Caco-2 (cell line): Measurements from ENCODE around the gene ZBTB32. TPM values are rescaled to one million over a fixed set of nuclear protein-coding genes. Genes with fewer than 3 reads are reported as not detected.

Experiments
- BruUV-seq: library from RNA; stranded (reverse); fragments of 400-500 nt; replicated peaks from 2 replicates; lab custom pipeline; 2021; lab: Mats Ljungman, UMichigan
- CTCF ChIA-PET: fragments of 300-600 bp; sonication (Branson Sonifier 250); formaldehyde crosslinking; loops from one replicate; lab custom pipeline; 2022; ENCODE audit warnings: antibody characterized with exemption; lab: Charles Lee
- POLR2A ChIA-PET: fragments of 300-600 bp; sonication (Branson Sonifier 250); formaldehyde crosslinking; loops from one replicate; lab custom pipeline; 2022; ENCODE audit warnings: antibody characterized with exemption; lab: Charles Lee
- DNase-seq, 2 experiments: peaks; one replicate each; pipeline versions ENCODE4 v3.0.0 to v3.0.0-alpha.2; 2020 to 2022
- H3K27me3 ChIP-seq: replicated peaks from 2 replicates; pipeline ENCODE4 v1.6.0; 2011; ENCODE audit warnings: low read length; ENCODE audit not compliant: control insufficient read depth, insufficient read depth
- H3K36me3 ChIP-seq: 2 replicates; pipeline ENCODE4 v1.5.1; 2011; ENCODE audit warnings: low read length; ENCODE audit not compliant: control insufficient read depth, insufficient read depth
- H3K4me1 ChIP-seq: fragments of 250-450 bp; sonication (Bioruptor Pico); 2 replicates; pipeline ENCODE4 v1.5.1; 2020; ENCODE audit warnings: mild to moderate bottlenecking
- H3K4me3 ChIP-seq: 2 replicates; pipeline ENCODE4 v1.5.1; 2011; ENCODE audit warnings: low read depth, mild to moderate bottlenecking, control low read depth, low read length
- H3K9me3 ChIP-seq: fragments of 250-450 bp; sonication (Bioruptor Pico); 2 replicates; pipeline ENCODE4 v1.5.1; 2020; ENCODE audit warnings: mild to moderate bottlenecking, moderate library complexity
- H3K27ac Mint-ChIP-seq: one replicate; pipeline ENCODE4 v1.8.0; 2022; ENCODE audit warnings: mixed read lengths; ENCODE audit not compliant: unreplicated experiment
- H3K27me3 Mint-ChIP-seq: one replicate; pipeline ENCODE4 v1.8.0; 2022; ENCODE audit warnings: mixed read lengths; ENCODE audit not compliant: insufficient read depth, unreplicated experiment
- H3K36me3 Mint-ChIP-seq: one replicate; pipeline ENCODE4 v1.8.0; 2022; ENCODE audit warnings: mild to moderate bottlenecking, mixed read lengths; ENCODE audit not compliant: insufficient read depth, unreplicated experiment
- H3K4me1 Mint-ChIP-seq: one replicate; pipeline ENCODE4 v1.8.0; 2022; ENCODE audit warnings: low read depth, mixed read lengths; ENCODE audit not compliant: unreplicated experiment
- H3K4me3 Mint-ChIP-seq: one replicate; pipeline ENCODE4 v1.8.0; 2022; ENCODE audit warnings: mild to moderate bottlenecking, moderate library complexity, mixed read lengths; ENCODE audit not compliant: unreplicated experiment
- H3K9me3 Mint-ChIP-seq: one replicate; pipeline ENCODE4 v1.8.0; 2022; ENCODE audit warnings: mixed read lengths; ENCODE audit not compliant: unreplicated experiment
- CTCF ChIP-seq, 2 experiments: fragments of 200-600 bp in 1 of 2; IDR thresholded peaks; 1 replicate in 1 of 2; 2 replicates in 1 of 2; pipeline versions ENCODE4 v1.5.1 to v1.8.0; 2011 to 2022; ENCODE audit warnings: antibody characterized with exemption in 1 of 2, control low read depth in 1 of 2, inconsistent platforms in 1 of 2, low read depth in 1 of 2, low read length in 1 of 2, mild to moderate bottlenecking in 1 of 2, moderate library complexity in 1 of 2; ENCODE audit not compliant: insufficient read depth in 1 of 2, severe bottlenecking in 1 of 2, unreplicated experiment in 1 of 2
- intact Hi-C: fragments of 100-400 bp; cut with micrococcal nuclease; formaldehyde crosslinking; loops from one replicate; pipeline ENCODE4 v1.10.0; 2022; ENCODE audit not compliant: unreplicated experiment
- total RNA-seq: library from RNA; stranded (reverse); gene quantifications from 2 replicates; pipeline ENCODE4 v1.2.3, GENCODE V29; 2022

Gene ZBTB32
- total RNA-seq, 1 experiment from 2014 or later = not detected

- Histone ChIP-seq H3K36me3 (peaks cover 4% of the 10 kb centered on the region), H3K27me3 (no peaks in the 10 kb centered on the region), H3K4me3 (no peak overlapping the region), H3K4me1 (no peaks in the 10 kb centered on the region), H3K9me3 (no peaks in the 10 kb centered on the region)
- Mint-ChIP-seq H3K4me1 (peaks cover 7% of the 10 kb centered on the region), H3K4me3 (no peak overlapping the region), H3K27ac (no peak overlapping the region), H3K27me3 (no peaks in the 10 kb centered on the region), H3K9me3 (no peaks in the 10 kb centered on the region), H3K36me3 (peaks cover 67% of the 10 kb centered on the region)
- intact Hi-C loops = no loop called here
- CTCF ChIA-PET = no interaction called here
- no TSS peak for BruUV-seq
- POLR2A ChIA-PET = no interaction called here
- no peak for TF ChIP-seq CTCF (IDR thresholded peaks at IDR 0.05; ENCODE audit: insufficient read depth in 1 of 2, low read depth in 1 of 2, low read length in 1 of 2, severe bottlenecking in 1 of 2, unreplicated experiment in 1 of 2)
- no peak for DNase-seq
Observed at GRCh38 chr19:35721374-35721773, 17.0 kb downstream of the ZBTB32 start.

GRCh38 chr19:35722461-35722860, 18.1 kb downstream of the ZBTB32 start:
- Mint-ChIP-seq H3K36me3 (peaks cover 74% of the 10 kb centered on the region), H3K27me3 (no peaks in the 10 kb centered on the region), H3K27ac (peak overlapping the region; percentile 55), H3K4me3 (no peak overlapping the region), H3K9me3 (no peaks in the 10 kb centered on the region), H3K4me1 (peaks cover 7% of the 10 kb centered on the region)
- Histone ChIP-seq H3K9me3 (no peaks in the 10 kb centered on the region), H3K4me3 (no peak overlapping the region), H3K27me3 (no peaks in the 10 kb centered on the region), H3K36me3 (peaks cover 4% of the 10 kb centered on the region), H3K4me1 (no peaks in the 10 kb centered on the region)
- TF ChIP-seq CTCF (IDR thresholded peaks at IDR 0.05; ENCODE audit: insufficient read depth in 1 of 2, low read depth in 1 of 2, low read length in 1 of 2, severe bottlenecking in 1 of 2, unreplicated experiment in 1 of 2) = no peak
- TSS peak; percentile 0 for BruUV-seq
- POLR2A ChIA-PET = no interaction called here
- intact Hi-C loops = no loop called here
- no peak for DNase-seq
- CTCF ChIA-PET = no interaction called here

GRCh38 chr19:35722897-35723296, 18.5 kb downstream of the ZBTB32 start:
- Histone ChIP-seq H3K27me3 (no peaks in the 10 kb centered on the region), H3K36me3 (peaks cover 5% of the 10 kb centered on the region), H3K9me3 (no peaks in the 10 kb centered on the region), H3K4me3 (no peak overlapping the region), H3K4me1 (no peaks in the 10 kb centered on the region)
- no peaks in the 10 kb centered on the region for H3K27me3 Mint-ChIP-seq
- peaks cover 78% of the 10 kb centered on the region for H3K36me3 Mint-ChIP-seq
- POLR2A ChIA-PET = interaction anchor here (0.7 kb wide), 1 partner anchor 18 kb away, joined by 4 read pairs; no protein-coding TSS in a partner anchor
- no peak for TF ChIP-seq CTCF (IDR thresholded peaks at IDR 0.05; ENCODE audit: insufficient read depth in 1 of 2, low read depth in 1 of 2, low read length in 1 of 2, severe bottlenecking in 1 of 2, unreplicated experiment in 1 of 2)
- CTCF ChIA-PET = no interaction called here
- no peak for DNase-seq
- intact Hi-C loops = no loop called here
- BruUV-seq = no TSS peak
- peak overlapping the region; percentile 55 for H3K27ac Mint-ChIP-seq
- peaks cover 7% of the 10 kb centered on the region for H3K4me1 Mint-ChIP-seq
- no peaks in the 10 kb centered on the region for H3K9me3 Mint-ChIP-seq
- no peak overlapping the region for H3K4me3 Mint-ChIP-seq
